Measurements from ENCODE around the gene CCDC97.

DNA sequence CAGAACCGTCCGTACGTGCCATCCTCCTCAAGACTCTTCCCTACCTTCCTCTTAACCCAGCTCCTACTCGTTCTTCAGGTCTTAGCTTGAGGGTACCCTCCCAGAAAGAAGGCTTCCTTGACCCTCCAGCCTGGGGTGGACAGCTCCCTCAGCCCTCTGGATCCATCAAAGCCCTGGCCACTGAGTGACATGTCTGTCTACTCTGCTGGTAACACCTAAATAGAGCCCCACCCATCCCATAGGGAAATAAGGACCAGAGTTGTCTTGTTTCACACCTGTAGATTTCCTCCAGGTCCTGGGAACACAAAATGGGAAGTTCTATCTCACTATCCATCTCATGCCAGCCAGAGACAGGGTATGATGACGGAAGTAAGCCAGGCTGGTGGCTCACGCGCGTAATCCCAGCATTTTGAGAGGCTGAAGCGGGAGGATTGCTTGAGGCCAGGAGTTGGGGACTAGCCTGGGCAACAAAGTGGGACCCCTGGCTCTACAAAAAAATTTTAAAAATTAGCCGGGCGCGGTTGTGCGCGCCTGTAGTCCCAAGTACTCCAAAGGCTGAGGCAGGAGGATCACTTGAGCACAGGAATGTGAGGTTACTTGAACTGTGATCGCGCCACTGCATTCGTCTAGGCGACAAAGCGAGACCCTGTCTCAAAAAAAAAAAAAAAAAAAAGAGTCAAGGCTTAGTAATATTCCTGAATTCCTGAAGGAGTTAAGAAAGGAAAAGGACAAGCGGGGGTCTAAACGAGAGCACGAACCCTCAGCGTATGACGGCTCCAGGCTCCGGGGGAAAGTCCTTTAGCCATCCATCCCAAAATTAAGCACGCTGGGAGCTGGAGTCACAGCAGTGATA, 566 bp upstream of the CCDC97 start:
- TF ChIP-seq, protein P1, sequence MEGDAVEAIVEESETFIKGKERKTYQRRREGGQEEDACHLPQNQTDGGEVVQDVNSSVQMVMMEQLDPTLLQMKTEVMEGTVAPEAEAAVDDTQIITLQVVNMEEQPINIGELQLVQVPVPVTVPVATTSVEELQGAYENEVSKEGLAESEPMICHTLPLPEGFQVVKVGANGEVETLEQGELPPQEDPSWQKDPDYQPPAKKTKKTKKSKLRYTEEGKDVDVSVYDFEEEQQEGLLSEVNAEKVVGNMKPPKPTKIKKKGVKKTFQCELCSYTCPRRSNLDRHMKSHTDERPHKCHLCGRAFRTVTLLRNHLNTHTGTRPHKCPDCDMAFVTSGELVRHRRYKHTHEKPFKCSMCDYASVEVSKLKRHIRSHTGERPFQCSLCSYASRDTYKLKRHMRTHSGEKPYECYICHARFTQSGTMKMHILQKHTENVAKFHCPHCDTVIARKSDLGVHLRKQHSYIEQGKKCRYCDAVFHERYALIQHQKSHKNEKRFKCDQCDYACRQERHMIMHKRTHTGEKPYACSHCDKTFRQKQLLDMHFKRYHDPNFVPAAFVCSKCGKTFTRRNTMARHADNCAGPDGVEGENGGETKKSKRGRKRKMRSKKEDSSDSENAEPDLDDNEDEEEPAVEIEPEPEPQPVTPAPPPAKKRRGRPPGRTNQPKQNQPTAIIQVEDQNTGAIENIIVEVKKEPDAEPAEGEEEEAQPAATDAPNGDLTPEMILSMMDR (conservative IDR thresholded peaks at IDR 0.05; ENCODE audit: low read depth, low read length): no peak
- no peak for TF ChIP-seq EZH2 (IDR thresholded peaks at IDR 0.05; ENCODE audit: low read length, unreplicated experiment)

All from PC-3 (cell line).